K562 (cell line): ENCODE data around the gene RNH1. TPM values are rescaled to one million over a fixed set of nuclear protein-coding genes. Genes with fewer than 3 reads are reported as not detected.
A peak's percentile ranks its signal among the peaks of the same experiment; 100 is the strongest.

Experiments used
- ATAC-seq: fragments of 200-7000 bp; cut with Tn5 transposase; 3 replicates; pipeline ENCODE4 v1.9.1; 2020; ENCODE audit warnings: moderate library complexity
- BruUV-seq: library from RNA; stranded (reverse); fragments of 400-500 nt; replicated peaks from 2 replicates; lab custom pipeline; 2021; lab: Mats Ljungman, UMichigan
- CTCF ChIA-PET: fragments of 300-600 bp; formaldehyde crosslinking; extraction: SDS; loops from one replicate; lab custom pipeline; 2021; ENCODE audit warnings: low intra/inter-chr PET ratio; lab: Yijun Ruan, JAX
- POLR2A ChIA-PET: fragments of 300-600, 350-650 bp; sonication (Branson Sonifier 250); formaldehyde crosslinking; extraction: SDS; loops from one replicate; lab custom pipeline; 2021; ENCODE audit warnings: antibody characterized with exemption, inconsistent platforms; lab: Yijun Ruan, JAX
- DNase-seq, 4 experiments: peaks; one replicate each; pipeline versions ENCODE4 v3.0.0 to v3.0.0-alpha.2; 2011 to 2018; ENCODE audit warnings: low spot score in 3 of 4, mixed read lengths in 3 of 4; ENCODE audit errors: extremely low read depth in 1 of 4
- FAIRE-seq: peaks from 2 replicates; lab custom pipeline; 2011; peaks lifted over from hg19 to GRCh38; lab: Jason Lieb, UNC
- H2AFZ ChIP-seq: 2 replicates; pipeline ENCODE4 v1.6.0; 2011; ENCODE audit warnings: low read depth, low read length, control low read depth, inconsistent platforms
- H3K27ac ChIP-seq: fragments of 200-600 bp; 3 replicates; pipeline ENCODE4 v1.8.0; 2011; ENCODE audit warnings: low read depth, mild to moderate bottlenecking, control low read depth, inconsistent platforms, low read length, moderate library complexity, mixed read lengths; ENCODE audit errors: extremely low read depth
- H3K27me3 ChIP-seq, 2 experiments: fragments of 300-600 bp in 1 of 2; 2 replicates in 1 of 2; 3 replicates in 1 of 2; pipeline versions ENCODE4 v1.6.0 to v1.8.0; 2011; ENCODE audit warnings: inconsistent platforms in 2 of 2, low read length in 2 of 2, mild to moderate bottlenecking in 1 of 2, mixed read lengths in 1 of 2, moderate library complexity in 1 of 2; ENCODE audit not compliant: control insufficient read depth in 2 of 2, insufficient read depth in 2 of 2
- H3K36me3 ChIP-seq: fragments of 300-600 bp; 3 replicates; pipeline ENCODE4 v1.8.0; 2011; ENCODE audit warnings: mild to moderate bottlenecking, low read length, inconsistent platforms; ENCODE audit not compliant: control insufficient read depth, insufficient read depth
- H3K4me1 ChIP-seq, 2 experiments: fragments of 200-600 bp in 1 of 2; replicated peaks in 1 of 2; 2 replicates in 1 of 2; 3 replicates in 1 of 2; pipeline versions ENCODE4 v1.5.1 to v1.8.0; 2011; ENCODE audit warnings: inconsistent platforms in 2 of 2, low read length in 2 of 2, mild to moderate bottlenecking in 1 of 2, mixed read lengths in 1 of 2, moderate library complexity in 1 of 2; ENCODE audit not compliant: control insufficient read depth in 2 of 2, insufficient read depth in 2 of 2
- H3K4me2 ChIP-seq: 2 replicates; pipeline ENCODE4 v1.6.1; 2011; ENCODE audit warnings: low read length, control low read depth, inconsistent platforms, mixed read lengths; ENCODE audit not compliant: insufficient read depth
- H3K4me3 ChIP-seq: fragments of 200-600 bp; sonication (generic), shearing (Covaris generic); 2 replicates; pipeline ENCODE4 v1.5.1; 2016; ENCODE audit warnings: control low read depth, inconsistent platforms
- H3K79me2 ChIP-seq: fragments of 200-600 bp; 3 replicates; pipeline ENCODE4 v1.8.0; 2011; ENCODE audit warnings: low read length, inconsistent platforms; ENCODE audit not compliant: control insufficient read depth, insufficient read depth
- H3K9ac ChIP-seq, 2 experiments: 2 replicates each; pipeline versions ENCODE4 v1.6.0 to v1.6.1; 2011; ENCODE audit warnings: low read depth in 2 of 2, low read length in 2 of 2, control low read depth in 1 of 2, inconsistent platforms in 1 of 2, mild to moderate bottlenecking in 1 of 2, mixed read lengths in 1 of 2; ENCODE audit not compliant: insufficient read depth in 1 of 2
- H3K9me1 ChIP-seq: one replicate; pipeline ENCODE4 v1.6.0; 2011; ENCODE audit warnings: inconsistent platforms, mild to moderate bottlenecking, low read length, moderate library complexity; ENCODE audit not compliant: control insufficient read depth, insufficient read depth
- H3K9me3 ChIP-seq: replicated peaks from 2 replicates; pipeline ENCODE4 v1.5.1; 2011; ENCODE audit warnings: low read depth, low read length, inconsistent platforms; ENCODE audit not compliant: control insufficient read depth, insufficient read depth
- H4K20me1 ChIP-seq: replicated peaks from 2 replicates; pipeline ENCODE4 v1.6.1; 2011; ENCODE audit warnings: low read length, inconsistent platforms, mixed read lengths; ENCODE audit not compliant: control insufficient read depth, insufficient read depth
- GABPA ChIP-seq: fragments of 200-800 bp; sonication (Bioruptor generic); conservative IDR thresholded peaks from 2 replicates; pipeline ENCODE4 v1.6.1; 2016; ENCODE audit warnings: low read depth, missing genetic modification characterization, missing compliant biosample characterization
- GTF2F1 ChIP-seq: IDR thresholded peaks from 2 replicates; pipeline ENCODE4 v1.6.1; 2011; ENCODE audit warnings: low read depth, low read length, improper control_type of control experiment
- JUN ChIP-seq, 2 experiments: sonication (generic) in 1 of 2; formaldehyde crosslinking in 1 of 2; IDR thresholded peaks; 2 replicates each; pipeline versions ENCODE4 v1.6.1 to v1.8.0; 2012 to 2022; ENCODE audit warnings: borderline replicate concordance in 2 of 2, mild to moderate bottlenecking in 2 of 2, improper control_type of control experiment in 1 of 2, low read depth in 1 of 2, low read length in 1 of 2, missing genetic modification reagents in 1 of 2
- MBD2 ChIP-seq: sonication (generic); IDR thresholded peaks from 2 replicates; pipeline ENCODE4 v1.6.1; 2016; ENCODE audit warnings: low read depth, borderline replicate concordance
- NR2C1 ChIP-seq, 2 experiments: fragments of 450-650 bp; IDR thresholded peaks; 2 replicates each; pipeline ENCODE4 v1.6.1; 2017; ENCODE audit warnings: mild to moderate bottlenecking in 2 of 2, antibody characterized with exemption in 1 of 2, inconsistent platforms in 1 of 2, missing compliant biosample characterization in 1 of 2, missing genetic modification characterization in 1 of 2
- OTX1 ChIP-seq: fragments of 450-650 bp; formaldehyde crosslinking; IDR thresholded peaks from 2 replicates; pipeline ENCODE4 v1.4.0; 2022; ENCODE audit warnings: mild to moderate bottlenecking
- POLR2AphosphoS5 ChIP-seq: IDR thresholded peaks from 2 replicates; pipeline ENCODE4 v1.6.1; 2011; ENCODE audit warnings: mild to moderate bottlenecking, low read depth, low read length, moderate library complexity; ENCODE audit not compliant: control insufficient read depth, insufficient read depth
- TRIM28 ChIP-seq: fragments of 450-650 bp; IDR thresholded peaks from 2 replicates; pipeline ENCODE4 v1.6.1; 2017
- USF2 ChIP-seq: sonication (generic); formaldehyde crosslinking; IDR thresholded peaks from 2 replicates; pipeline ENCODE4 v1.5.0; 2020; ENCODE audit warnings: missing genetic modification reagents
- ZNF3 ChIP-seq: fragments of 250-450 bp; sonication (Bioruptor Pico); IDR thresholded peaks from 2 replicates; pipeline ENCODE4 v1.5.0; 2021; ENCODE audit warnings: mild to moderate bottlenecking, moderate library complexity
- WGBS: fragments of 100-300 bp; shearing (Covaris generic); methylation state at CpG from one replicate; pipeline ENCODE4 v1.1.6; 2016; ENCODE audit warnings: low coverage, mixed read lengths; ENCODE audit not compliant: insufficient coverage; ENCODE audit errors: missing lambda C conversion rate; 5-methylcytosine and 5-hydroxymethylcytosine counted together
- in situ Hi-C: fragments of 300-500 bp; cut with MboI; formaldehyde crosslinking; loops from 4 replicates; pipeline ENCODE4 v1.15.0; 2018; ENCODE audit warnings: inconsistent platforms, mixed read lengths
- intact Hi-C: fragments of 100-400 bp; cut with micrococcal nuclease; formaldehyde crosslinking; loops from 2 replicates; pipeline ENCODE4 v1.14.2; 2022
- polyA plus RNA-seq, 8 experiments: library from polyadenylated mRNA; depleted of rRNA in 4 of 8; stranded (reverse) in 5 of 8; unstranded in 3 of 8; fragments of >200 nt; fragmentation: Nextera tagmentation in 2 of 8; fragmentation: Illumina TruSeq in 1 of 8; extraction: Ambion mirVana in 2 of 8; extraction: Trizol in 1 of 8; gene quantifications; 2 replicates each; pipeline versions ENCODE4 v1.2.1 to v1.2.3, GENCODE V29; 2011 to 2014; ENCODE audit warnings: inconsistent platforms in 1 of 8, missing spikeins in 1 of 8
- total RNA-seq, 7 experiments: library from RNA; depleted of rRNA in 6 of 7; stranded (reverse); fragments of >200 nt in 6 of 7; fragmentation: Illumina TruSeq in 2 of 7; extraction: Trizol in 2 of 7; gene quantifications; 2 replicates each; pipeline versions ENCODE4 v1.2.1 to v1.2.3, GENCODE V29; 2011 to 2021; ENCODE audit warnings: low replicate concordance in 1 of 7

RNH1 gene
- total and polyA plus RNA-seq, 9 of the 15 experiments (the other 6 are each of a cell fraction or from before 2014, with no cell fraction given) = 2.5 to 160 (median 44.3) TPM

GRCh38 chr11:449889-450808, 56.9 kb downstream of the RNH1 start, which contains the start of gene PTDSS2 (continued):
- TF ChIP-seq ZNF3 (CRISPR knock-in tag) = no peak
- 0 out of 2 replicates have a peak, but pooled peaks have one; percentile 29 for TF ChIP-seq GABPA (tag)
- no peak; the same call in 1 of the 2 replicates for TF ChIP-seq TRIM28

GRCh38 chr11:447923-448731, 58.9 kb downstream of the RNH1 start:
- Histone ChIP-seq H3K4me2 (peak overlapping the region; percentile 82), H3K9me1 (no peaks in the 10 kb centered on the region), H3K9me3 (no peaks in the 10 kb centered on the region), H3K27ac (peak overlapping the region; percentile 93), H3K27me3 (no peaks in the 10 kb centered on the region), H3K79me2 (peaks cover 48% of the 10 kb centered on the region), H3K4me3 (peak overlapping the region; percentile 76), H4K20me1 (no peaks in the 10 kb centered on the region), H3K36me3 (peaks cover 20% of the 10 kb centered on the region; the same call in 2 of the 3 replicates), H3K9ac (peak overlapping the region; percentile 75 to 93), H2AFZ (peak overlapping the region; percentile 93), H3K4me1 (peaks cover 33 to 79% of the 10 kb centered on the region in 2 experiments; a peak in 4 of 5 replicates)
- 3% methylated on average over 50 of the region's 55 CpGs for WGBS
- intact Hi-C loops (loop anchor here (2.0 to 5.0 kb wide), 3 partner anchors 41 to 59 kb away; partner anchors contain the start of genes PKP3 and RNH1), in situ Hi-C loops (no loop called here)
- DNase-seq = peak; percentile 95 to 96 (median 95)
- BruUV-seq = TSS peak; percentile 23
- peak; percentile 77 for FAIRE-seq
- ChIA-PET CTCF (interaction anchor here (0.6 kb wide), 1 partner anchor 143 kb away, joined by 6 read pairs; no protein-coding TSS in a partner anchor), POLR2A (interaction anchor here (0.5 to 1.9 kb wide), 15 partner anchors 10 to 248 kb away, joined by 3 to 6 read pairs (median 3); partner anchors contain the start of gene RNH1)
- peak; percentile 78 for ATAC-seq
- TF ChIP-seq JUN (IDR thresholded peaks at IDR 0.05; ENCODE audit: borderline replicate concordance, low read depth, low read length) = peak; percentile 27; the same call in 1 of the 2 replicates
- 0 out of 2 replicates have a peak, but pooled peaks have one; percentile 36 for TF ChIP-seq JUN (CRISPR knock-in tag; IDR thresholded peaks at IDR 0.05; ENCODE audit: borderline replicate concordance)
- peak; percentile 57; the same call in 1 of the 2 replicates for TF ChIP-seq NR2C1 (IDR thresholded peaks at IDR 0.05)
- peak; percentile 58 for TF ChIP-seq NR2C1 (tag; IDR thresholded peaks at IDR 0.05)
- peak; percentile 75; the same call in 1 of the 2 replicates for TF ChIP-seq MBD2
- TF ChIP-seq OTX1 (CRISPR knock-in tag) = 0 out of 2 replicates have a peak, but pooled peaks have one; percentile 41
- peak; percentile 75; the same call in 1 of the 2 replicates for TF ChIP-seq GTF2F1
- TF ChIP-seq USF2 (CRISPR knock-in tag) = peak; percentile 83
- TF ChIP-seq POLR2AphosphoS5 = peak; percentile 41; the same call in 1 of the 2 replicates
